H9 (cell line): ENCODE results near the gene PGAP6. TPM values are rescaled to one million over a fixed set of nuclear protein-coding genes. Genes with fewer than 3 reads are reported as not detected.

Experiments
- DNase-seq: peaks from one replicate; pipeline ENCODE4 v3.0.0-alpha.2; 2017
- H2AFZ ChIP-seq: one replicate; pipeline ENCODE4 v1.6.1; 2013; ENCODE audit warnings: mild to moderate bottlenecking, low read length, control low read depth, moderate library complexity
- H2AK5ac ChIP-seq: 2 replicates; pipeline ENCODE4 v1.6.1; 2013; ENCODE audit warnings: low read length, control low read depth, mixed read lengths; ENCODE audit not compliant: insufficient read length
- H2BK120ac ChIP-seq: one replicate; pipeline ENCODE4 v1.6.1; 2013; ENCODE audit warnings: low read depth, mild to moderate bottlenecking, low read length, control low read depth, inconsistent platforms; ENCODE audit not compliant: poor library complexity, severe bottlenecking
- H2BK12ac ChIP-seq: 2 replicates; pipeline ENCODE4 v1.6.1; 2013; ENCODE audit warnings: low read length, control low read depth, mixed read lengths, low read depth; ENCODE audit not compliant: insufficient read length
- H2BK15ac ChIP-seq: 2 replicates; pipeline ENCODE4 v1.6.1; 2013; ENCODE audit warnings: low read depth, low read length, control low read depth
- H2BK20ac ChIP-seq: one replicate; pipeline ENCODE4 v1.6.1; 2013; ENCODE audit warnings: low read depth, mild to moderate bottlenecking, low read length, control low read depth, inconsistent platforms; ENCODE audit not compliant: poor library complexity, severe bottlenecking
- H2BK5ac ChIP-seq: 2 replicates; pipeline ENCODE4 v1.6.1; 2013; ENCODE audit warnings: low read length, control low read depth, mixed read lengths; ENCODE audit not compliant: insufficient read length
- H3K14ac ChIP-seq: 2 replicates; pipeline ENCODE4 v1.6.1; 2013; ENCODE audit warnings: low read length, control low read depth; ENCODE audit not compliant: insufficient read depth
- H3K18ac ChIP-seq: 2 replicates; pipeline ENCODE4 v1.6.1; 2013; ENCODE audit warnings: low read depth, mild to moderate bottlenecking, mixed read lengths, low read length, control low read depth; ENCODE audit not compliant: insufficient read length
- H3K23ac ChIP-seq: 2 replicates; pipeline ENCODE4 v1.6.1; 2013; ENCODE audit warnings: low read length, control low read depth, mixed read lengths, low read depth; ENCODE audit not compliant: insufficient read length
- H3K23me2 ChIP-seq: 2 replicates; pipeline ENCODE4 v1.6.1; 2013; ENCODE audit warnings: low read depth, mild to moderate bottlenecking, mixed read lengths, low read length, control low read depth; ENCODE audit not compliant: insufficient read length, poor library complexity, severe bottlenecking
- H3K27ac ChIP-seq: 2 replicates; pipeline ENCODE4 v1.5.1; 2013; ENCODE audit warnings: low read length, control low read depth, mixed read lengths, low read depth; ENCODE audit not compliant: insufficient read length
- H3K27me3 ChIP-seq: 2 replicates; pipeline ENCODE4 v1.6.1; 2013; ENCODE audit warnings: low read length, control low read depth, inconsistent platforms; ENCODE audit not compliant: insufficient read depth
- H3K4ac ChIP-seq: 2 replicates; pipeline ENCODE4 v1.6.1; 2013; ENCODE audit warnings: low read depth, mild to moderate bottlenecking, control low read depth, inconsistent platforms, low read length, moderate library complexity
- H3K4me1 ChIP-seq: 2 replicates; pipeline ENCODE4 v1.6.1; 2013; ENCODE audit warnings: low read length, control low read depth, inconsistent platforms; ENCODE audit not compliant: insufficient read depth
- H3K4me2 ChIP-seq: 2 replicates; pipeline ENCODE4 v1.6.1; 2013; ENCODE audit warnings: low read length, control low read depth, mixed read lengths; ENCODE audit not compliant: insufficient read length, insufficient read depth
- H3K56ac ChIP-seq: 2 replicates; pipeline ENCODE4 v1.6.1; 2013; ENCODE audit warnings: low read depth, mild to moderate bottlenecking, mixed read lengths, low read length, control low read depth; ENCODE audit not compliant: insufficient read length
- H3K79me1 ChIP-seq: 2 replicates; pipeline ENCODE4 v1.6.1; 2013; ENCODE audit warnings: low read depth, mild to moderate bottlenecking, moderate library complexity, low read length, control low read depth, inconsistent platforms; ENCODE audit not compliant: insufficient read depth, poor library complexity, severe bottlenecking
- H3K79me2 ChIP-seq: 2 replicates; pipeline ENCODE4 v1.6.1; 2013; ENCODE audit warnings: low read length, control low read depth, inconsistent platforms; ENCODE audit not compliant: insufficient read depth
- H3K9ac ChIP-seq: 2 replicates; pipeline ENCODE4 v1.6.1; 2013; ENCODE audit warnings: low read length, control low read depth, mixed read lengths; ENCODE audit not compliant: insufficient read length; ENCODE audit errors: extremely low read depth
- H3K9me3 ChIP-seq: one replicate; pipeline ENCODE4 v1.6.1; 2013; ENCODE audit warnings: low read depth, low read length, inconsistent platforms; ENCODE audit not compliant: control insufficient read depth
- H3T11ph ChIP-seq: one replicate; pipeline ENCODE4 v1.6.1; 2013; ENCODE audit warnings: mild to moderate bottlenecking, low read length, control low read depth, inconsistent platforms
- H4K20me1 ChIP-seq: one replicate; pipeline ENCODE4 v1.6.1; 2013; ENCODE audit not compliant: control insufficient read depth, insufficient read length, insufficient read depth
- H4K5ac ChIP-seq: 2 replicates; pipeline ENCODE4 v1.6.1; 2013; ENCODE audit warnings: low read depth, mild to moderate bottlenecking, mixed read lengths, low read length, control low read depth; ENCODE audit not compliant: insufficient read length
- H4K8ac ChIP-seq: replicated peaks from 2 replicates; pipeline ENCODE4 v1.6.1; 2013; ENCODE audit warnings: low read length, control low read depth, mixed read lengths, low read depth; ENCODE audit not compliant: insufficient read length
- H4K91ac ChIP-seq: 2 replicates; pipeline ENCODE4 v1.6.1; 2013; ENCODE audit warnings: low read depth, mild to moderate bottlenecking, moderate library complexity, mixed read lengths, low read length, control low read depth; ENCODE audit not compliant: insufficient read length
- H3K27ac Mint-ChIP-seq, 3 experiments: 2 replicates in 2 of 3; 3 replicates in 1 of 3; pipeline ENCODE4 v1.8.0; 2020 to 2021; ENCODE audit warnings: mixed read lengths in 3 of 3, mild to moderate bottlenecking in 1 of 3, moderate library complexity in 1 of 3
- H3K27me3 Mint-ChIP-seq: 2 replicates; pipeline ENCODE4 v1.8.0; 2021; ENCODE audit warnings: low read depth, mild to moderate bottlenecking, moderate library complexity, mixed read lengths
- H3K36me3 Mint-ChIP-seq, 3 experiments: 2 replicates in 2 of 3; 3 replicates in 1 of 3; pipeline ENCODE4 v1.8.0; 2020 to 2021; ENCODE audit warnings: low read depth in 3 of 3, mixed read lengths in 3 of 3; ENCODE audit not compliant: insufficient read depth in 1 of 3
- H3K4me1 Mint-ChIP-seq, 2 experiments: 2 replicates each; pipeline ENCODE4 v1.8.0; 2020; ENCODE audit warnings: mixed read lengths in 2 of 2
- H3K4me3 Mint-ChIP-seq, 2 experiments: 2 replicates in 1 of 2; 3 replicates in 1 of 2; pipeline ENCODE4 v1.8.0; 2020 to 2021; ENCODE audit warnings: mild to moderate bottlenecking in 2 of 2, mixed read lengths in 2 of 2, moderate library complexity in 1 of 2
- H3K9me3 Mint-ChIP-seq, 2 experiments: 2 replicates in 1 of 2; 3 replicates in 1 of 2; pipeline ENCODE4 v1.8.0; 2020; ENCODE audit warnings: mild to moderate bottlenecking in 2 of 2, mixed read lengths in 2 of 2, moderate library complexity in 1 of 2
- CTCF ChIP-seq: fragments of 200-600 bp; sonication (generic); conservative IDR thresholded peaks from 3 replicates; pipeline ENCODE4 v1.8.0; 2021; ENCODE audit warnings: antibody characterized with exemption, mild to moderate bottlenecking
- WGBS: extraction: QIAGEN DNeasy Blood & Tissue Kit; methylation state at CpG from one replicate; pipeline ENCODE4 v1.1.7; 2013; ENCODE audit warnings: missing lambda C conversion rate, low lambda C conversion rate, mixed read lengths; ENCODE audit not compliant: insufficient read length; ENCODE audit errors: extremely low coverage; 5-methylcytosine and 5-hydroxymethylcytosine counted together
- total RNA-seq: library from RNA; stranded (reverse); gene quantifications from 2 replicates; pipeline ENCODE4 v1.2.1, GENCODE V29; 2021

Gene PGAP6
- total RNA-seq, 1 experiment from 2014 or later = 111 TPM

GRCh38 chr16:427250-427649 lies 45.5 kb upstream of the PGAP6 start:
- Histone ChIP-seq H3K9me3 (no peaks in the 10 kb centered on the region), H4K20me1 (no peaks in the 10 kb centered on the region), H3K23ac (no peak overlapping the region), H3K27ac (no peak overlapping the region), H3K23me2 (peaks cover 18% of the 10 kb centered on the region), H3K4ac (no peak overlapping the region), H4K91ac (no peak overlapping the region), H4K8ac (no peak overlapping the region), H3K4me2 (peak overlapping the region; percentile 55), H3K79me2 (peaks cover 5% of the 10 kb centered on the region; the same call in 1 of the 2 replicates), H2BK120ac (no peak overlapping the region), H4K5ac (no peak overlapping the region), H2BK12ac (no peak overlapping the region), H2BK20ac (no peak overlapping the region), H3T11ph (no peak overlapping the region), H2BK5ac (no peak overlapping the region), H3K18ac (no peak overlapping the region), H3K14ac (no peak overlapping the region), H3K56ac (no peak overlapping the region), H3K79me1 (no peaks in the 10 kb centered on the region), H3K9ac (no peak overlapping the region), H2BK15ac (no peak overlapping the region), H3K27me3 (peaks cover 16% of the 10 kb centered on the region; the same call in 1 of the 2 replicates), H3K4me1 (no peaks in the 10 kb centered on the region), H2AFZ (no peak overlapping the region), H2AK5ac (no peak overlapping the region)
- Mint-ChIP-seq H3K4me3 (peak overlapping the region; percentile 73 to 80), H3K9me3 (no peaks in the 10 kb centered on the region; a peak in 1 of 5 replicates), H3K36me3 (peaks cover 7 to 25% (median 14%) of the 10 kb centered on the region in 3 experiments; a peak in 6 of 7 replicates), H3K4me1 (peaks cover 17 to 24% of the 10 kb centered on the region in 2 experiments), H3K27me3 (peaks cover 47% of the 10 kb centered on the region), H3K27ac (no peak overlapping the region; a peak in 1 of 7 replicates)
- DNase-seq = no peak
- no peak for TF ChIP-seq CTCF
- WGBS = no CpG with 5 or more reads among the region's 10 CpGs
